DMS79 (cell line): Measurements from ENCODE around the gene LRRC4B.

ENCODE experiments used
- DNase-seq: peaks from one replicate; lab custom pipeline; 2025; lab: John Stamatoyannopoulos, UW

The LRRC4B gene

GRCh38 chr19:50573741-50574461 lies 5.7 kb upstream of the LRRC4B start:
- no peak for DNase-seq

GRCh38 chr19:50570997-50571396 lies 2.8 kb upstream of the LRRC4B start:
- DNase-seq, result no peak

GRCh38 chr19:50569938-50570540 lies 1.8 kb upstream of the LRRC4B start:
- no peak for DNase-seq

- DNase-seq, result no peak
Observed at GRCh38 chr19:50568728-50569698, 778 bp upstream of the LRRC4B start.

- no peak for DNase-seq
Observed at GRCh38 chr19:50567052-50567841, 988 bp downstream of the LRRC4B start.

GRCh38 chr19:50565984-50566903 lies 2.0 kb downstream of the LRRC4B start:
- no peak for DNase-seq

GRCh38 chr19:50564229-50565105 lies 3.8 kb downstream of the LRRC4B start:
- DNase-seq, result no peak

GRCh38 chr19:50563597-50563996 lies 4.6 kb downstream of the LRRC4B start:
- DNase-seq, result no peak

GRCh38 chr19:50562996-50563395 lies 5.2 kb downstream of the LRRC4B start:
- DNase-seq, result no peak

- no peak for DNase-seq
Observed at GRCh38 chr19:50562329-50562728, 5.9 kb downstream of the LRRC4B start.

GRCh38 chr19:50559636-50560035 lies 8.6 kb downstream of the LRRC4B start:
- no peak for DNase-seq

- DNase-seq, result no peak
Observed at GRCh38 chr19:50558449-50558848, 9.8 kb downstream of the LRRC4B start.

- no peak for DNase-seq
Observed at GRCh38 chr19:50558039-50558438, 10.2 kb downstream of the LRRC4B start.

- no peak for DNase-seq
Observed at GRCh38 chr19:50557009-50557613, 11.1 kb downstream of the LRRC4B start.

- DNase-seq, result peak; percentile 49
Observed at GRCh38 chr19:50556282-50557008, 11.8 kb downstream of the LRRC4B start.

GRCh38 chr19:50555450-50556281 lies 12.6 kb downstream of the LRRC4B start:
- DNase-seq, result no peak

GRCh38 chr19:50555033-50555432 lies 13.2 kb downstream of the LRRC4B start:
- no peak for DNase-seq

- DNase-seq, result no peak
Observed at GRCh38 chr19:50554212-50554611, 14.0 kb downstream of the LRRC4B start.
